A673 (cell line): ENCODE data around the gene RFT1.

Source experiments
- EZH2 ChIP-seq: fragments of 200-600 bp; sonication (generic); IDR thresholded peaks from 2 replicates; pipeline ENCODE4 v1.6.1; 2017; ENCODE audit warnings: borderline replicate concordance, low read depth, mild to moderate bottlenecking, mixed read lengths, antibody characterized with exemption, low read length; ENCODE audit not compliant: poor library complexity, severe bottlenecking
- TF ChIP-seq, protein P1 (sequence below): fragments of 300-800, 200-600 bp; sonication (generic); conservative IDR thresholded peaks from 2 replicates; pipeline ENCODE4 v1.5.1; 2017; ENCODE audit warnings: low read depth, mild to moderate bottlenecking, antibody characterized with exemption, low read length, moderate library complexity, mixed read lengths

DNA sequence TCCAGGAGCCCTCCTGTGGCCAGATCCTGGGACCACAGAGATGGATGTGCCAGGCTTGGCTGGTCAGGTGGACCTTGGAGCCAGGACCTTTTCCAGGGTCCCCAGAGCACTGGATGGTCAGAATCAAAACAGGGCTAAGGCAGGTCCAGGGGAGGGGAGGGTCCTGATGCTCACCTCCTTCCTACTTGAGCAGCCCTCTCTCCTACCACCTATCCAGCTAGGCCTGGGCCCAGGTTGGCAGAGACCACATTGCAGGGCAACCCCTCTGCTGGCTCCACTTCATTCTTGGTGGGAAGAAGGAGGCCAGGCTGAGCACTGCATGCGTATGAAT is 55.9 kb downstream of the RFT1 start:
- TF ChIP-seq, protein P1, sequence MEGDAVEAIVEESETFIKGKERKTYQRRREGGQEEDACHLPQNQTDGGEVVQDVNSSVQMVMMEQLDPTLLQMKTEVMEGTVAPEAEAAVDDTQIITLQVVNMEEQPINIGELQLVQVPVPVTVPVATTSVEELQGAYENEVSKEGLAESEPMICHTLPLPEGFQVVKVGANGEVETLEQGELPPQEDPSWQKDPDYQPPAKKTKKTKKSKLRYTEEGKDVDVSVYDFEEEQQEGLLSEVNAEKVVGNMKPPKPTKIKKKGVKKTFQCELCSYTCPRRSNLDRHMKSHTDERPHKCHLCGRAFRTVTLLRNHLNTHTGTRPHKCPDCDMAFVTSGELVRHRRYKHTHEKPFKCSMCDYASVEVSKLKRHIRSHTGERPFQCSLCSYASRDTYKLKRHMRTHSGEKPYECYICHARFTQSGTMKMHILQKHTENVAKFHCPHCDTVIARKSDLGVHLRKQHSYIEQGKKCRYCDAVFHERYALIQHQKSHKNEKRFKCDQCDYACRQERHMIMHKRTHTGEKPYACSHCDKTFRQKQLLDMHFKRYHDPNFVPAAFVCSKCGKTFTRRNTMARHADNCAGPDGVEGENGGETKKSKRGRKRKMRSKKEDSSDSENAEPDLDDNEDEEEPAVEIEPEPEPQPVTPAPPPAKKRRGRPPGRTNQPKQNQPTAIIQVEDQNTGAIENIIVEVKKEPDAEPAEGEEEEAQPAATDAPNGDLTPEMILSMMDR: no peak
- no peak for TF ChIP-seq EZH2
